GM23338 (cell line): ENCODE measurements around the gene VIPAS39. TPM values are rescaled to one million over a fixed set of nuclear protein-coding genes. Genes with fewer than 3 reads are reported as not detected.

Experiments
- ATAC-seq: fragments of 200-7000 bp; cut with Tn5 transposase; 3 replicates; pipeline ENCODE4 v1.9.1; 2020
- DNase-seq: peaks from one replicate; pipeline ENCODE4 v3.0.0-alpha.2; 2015; ENCODE audit warnings: low spot score
- H2AFZ ChIP-seq: fragments of 200-600 bp; sonication (generic); 2 replicates; pipeline ENCODE4 v1.8.0; 2016; ENCODE audit warnings: antibody characterized with exemption, mild to moderate bottlenecking, moderate library complexity
- H3F3A ChIP-seq: fragments of 200-600 bp; sonication (generic); replicated peaks from 2 replicates; pipeline ENCODE4 v1.8.0; 2017; ENCODE audit warnings: antibody characterized with exemption, mixed run types, low read depth
- H3K27ac ChIP-seq: fragments of 200-600 bp; sonication (generic); 2 replicates; pipeline ENCODE4 v1.6.1; 2016; ENCODE audit warnings: low read depth
- H3K27me3 ChIP-seq: fragments of 200-600 bp; sonication (generic); 2 replicates; pipeline ENCODE4 v1.8.0; 2016; ENCODE audit warnings: mild to moderate bottlenecking, mixed run types, moderate library complexity; ENCODE audit not compliant: insufficient read depth
- H3K36me3 ChIP-seq: fragments of 200-600 bp; sonication (generic); 2 replicates; pipeline ENCODE4 v1.8.0; 2016; ENCODE audit warnings: mild to moderate bottlenecking; ENCODE audit not compliant: insufficient read depth
- H3K4me1 ChIP-seq: fragments of 200-600 bp; sonication (generic); 2 replicates; pipeline ENCODE4 v1.8.0; 2016; ENCODE audit warnings: mild to moderate bottlenecking, moderate library complexity; ENCODE audit not compliant: insufficient read depth
- H3K4me2 ChIP-seq: fragments of 200-600 bp; sonication (generic); 2 replicates; pipeline ENCODE4 v1.7.1; 2017; ENCODE audit warnings: mixed run types
- H3K4me3 ChIP-seq: fragments of 200-600 bp; sonication (generic); 2 replicates; pipeline ENCODE4 v1.6.1; 2016; ENCODE audit warnings: mixed run types
- H3K79me2 ChIP-seq: fragments of 200-600 bp; sonication (generic); replicated peaks from 2 replicates; pipeline ENCODE4 v1.8.0; 2017; ENCODE audit warnings: mild to moderate bottlenecking; ENCODE audit not compliant: insufficient read depth
- H3K9me2 ChIP-seq: fragments of 200-600 bp; sonication (generic); 2 replicates; pipeline ENCODE4 v1.8.0; 2017; ENCODE audit not compliant: insufficient read depth
- H4K20me1 ChIP-seq: fragments of 200-600 bp; sonication (generic); replicated peaks from 2 replicates; pipeline ENCODE4 v1.8.0; 2017; ENCODE audit warnings: mild to moderate bottlenecking; ENCODE audit not compliant: insufficient read depth
- H3K27ac Mint-ChIP-seq: 2 replicates; pipeline ENCODE4 v1.8.0; 2020; ENCODE audit warnings: inconsistent platforms, mild to moderate bottlenecking, moderate library complexity, mixed read lengths
- H3K27me3 Mint-ChIP-seq: 3 replicates; pipeline ENCODE4 v1.8.0; 2022; ENCODE audit warnings: low read depth, mild to moderate bottlenecking, moderate library complexity, mixed read lengths, inconsistent platforms; ENCODE audit not compliant: insufficient read depth, poor library complexity
- H3K36me3 Mint-ChIP-seq: 3 replicates; pipeline ENCODE4 v1.8.0; 2021; ENCODE audit warnings: low read depth, mild to moderate bottlenecking, inconsistent platforms, moderate library complexity, mixed read lengths
- H3K4me1 Mint-ChIP-seq: 3 replicates; pipeline ENCODE4 v1.8.0; 2020; ENCODE audit warnings: mild to moderate bottlenecking, inconsistent platforms, mixed read lengths
- H3K4me3 Mint-ChIP-seq: 3 replicates; pipeline ENCODE4 v1.8.0; 2021; ENCODE audit warnings: moderate library complexity, mild to moderate bottlenecking, inconsistent platforms, mixed read lengths
- H3K9me3 Mint-ChIP-seq: 3 replicates; pipeline ENCODE4 v1.8.0; 2020; ENCODE audit warnings: moderate library complexity, mild to moderate bottlenecking, inconsistent platforms, mixed read lengths
- CREB1 ChIP-seq: fragments of 250-450 bp; sonication (Bioruptor Pico); IDR thresholded peaks from 2 replicates; pipeline ENCODE4 v1.5.0; 2020; ENCODE audit warnings: low read depth, mild to moderate bottlenecking, moderate library complexity
- CTCF ChIP-seq, 2 experiments: fragments of 200-600 bp in 1 of 2; sonication (generic) in 1 of 2; conservative IDR thresholded peaks; 2 replicates each; pipeline versions ENCODE4 v1.5.1 to v1.6.1; 2016 to 2017; ENCODE audit warnings: antibody characterized with exemption in 2 of 2, low read depth in 2 of 2, mild to moderate bottlenecking in 2 of 2, moderate library complexity in 1 of 2
- EZH2 ChIP-seq: fragments of 200-600 bp; sonication (generic); IDR thresholded peaks from one replicate; pipeline ENCODE4 v1.8.0; 2017; ENCODE audit warnings: antibody characterized with exemption, mild to moderate bottlenecking, low read depth; ENCODE audit not compliant: unreplicated experiment
- EZH2phosphoT487 ChIP-seq: fragments of 200-600 bp; sonication (generic); IDR thresholded peaks from one replicate; pipeline ENCODE4 v1.8.1; 2018; ENCODE audit warnings: antibody characterized with exemption; ENCODE audit not compliant: unreplicated experiment
- JUNB ChIP-seq: IDR thresholded peaks from one replicate; pipeline ENCODE4 v1.6.1; 2016; ENCODE audit warnings: antibody characterized with exemption; ENCODE audit not compliant: unreplicated experiment
- NANOG ChIP-seq: IDR thresholded peaks from 2 replicates; pipeline ENCODE4 v1.6.1; 2016; ENCODE audit warnings: antibody characterized with exemption, borderline replicate concordance
- POLR2AphosphoS5 ChIP-seq: IDR thresholded peaks from 2 replicates; pipeline ENCODE4 v1.6.1; 2016; ENCODE audit warnings: antibody characterized with exemption, low read depth
- STAT1 ChIP-seq: IDR thresholded peaks from one replicate; pipeline ENCODE4 v1.6.1; 2016; ENCODE audit warnings: antibody characterized with exemption; ENCODE audit not compliant: unreplicated experiment
- ZNF114 ChIP-seq: fragments of 250-450 bp; sonication (Bioruptor Pico); IDR thresholded peaks from 2 replicates; pipeline ENCODE4 v1.5.0; 2020; ENCODE audit warnings: mild to moderate bottlenecking, moderate library complexity
- ZNF331 ChIP-seq: fragments of 250-450 bp; sonication (Bioruptor Pico); IDR thresholded peaks from 2 replicates; pipeline ENCODE4 v1.5.0; 2020; ENCODE audit warnings: low read depth, mild to moderate bottlenecking, moderate library complexity
- polyA plus RNA-seq: library from polyadenylated mRNA; unstranded; fragments of >200 nt; fragmentation: Nextera tagmentation; extraction: Ambion mirVana; gene quantifications from 2 replicates; pipeline ENCODE4 v1.2.1, GENCODE V29; 2016
- total RNA-seq: library from RNA; depleted of rRNA; stranded (reverse); fragments of >200 nt; shearing (Covaris generic); gene quantifications from 2 replicates; pipeline ENCODE4 v1.2.3, GENCODE V29; 2014
- TF ChIP-seq, protein P1 (sequence below): fragments of 250-450 bp; sonication (Bioruptor Pico); IDR thresholded peaks from 2 replicates; pipeline ENCODE4 v1.5.0; 2020; ENCODE audit warnings: mild to moderate bottlenecking, moderate library complexity
- TF ChIP-seq, protein P2 (sequence below): IDR thresholded peaks from one replicate; pipeline ENCODE4 v1.6.1; 2018; ENCODE audit warnings: antibody characterized with exemption; ENCODE audit not compliant: unreplicated experiment
- TF ChIP-seq, protein P3 (sequence below): IDR thresholded peaks from 2 replicates; pipeline ENCODE4 v1.6.1; 2016; ENCODE audit warnings: antibody characterized with exemption

VIPAS39 gene
- total and polyA plus RNA-seq, 2 experiments from 2014 or later = 9.4 to 21.8 TPM

DNA sequence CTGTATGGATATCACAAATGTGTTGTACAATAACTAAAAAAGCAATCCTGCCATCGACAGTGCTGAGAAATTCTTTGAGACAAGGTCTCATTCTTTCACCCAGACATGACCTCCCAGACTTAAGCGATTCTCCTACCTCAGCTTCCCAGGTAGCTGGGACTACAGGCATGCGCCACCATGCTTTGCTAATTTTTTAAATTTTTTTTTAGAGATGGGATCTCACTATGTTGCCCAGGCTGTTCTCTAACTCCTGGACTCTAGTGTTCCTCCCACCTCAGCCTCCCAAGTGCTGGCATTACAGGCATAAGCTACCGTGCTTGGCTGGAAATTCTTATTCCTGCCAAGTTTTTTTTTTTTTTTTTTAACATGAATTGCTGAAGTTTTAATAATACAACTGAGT lies 17.5 kb downstream of the VIPAS39 start:
- Histone ChIP-seq H3K4me2 (no peak overlapping the region), H4K20me1 (peaks cover 3% of the 10 kb centered on the region; the same call in 1 of the 2 replicates), H3K36me3 (peaks cover 6% of the 10 kb centered on the region), H2AFZ (no peak overlapping the region), H3F3A (no peaks in the 10 kb centered on the region), H3K4me3 (no peak overlapping the region), H3K79me2 (no peaks in the 10 kb centered on the region), H3K4me1 (no peaks in the 10 kb centered on the region), H3K27me3 (no peaks in the 10 kb centered on the region), H3K9me2 (no peaks in the 10 kb centered on the region), H3K27ac (no peak overlapping the region)
- Mint-ChIP-seq H3K4me1 (no peaks in the 10 kb centered on the region), H3K27me3 (no peaks in the 10 kb centered on the region), H3K36me3 (peaks cover 34% of the 10 kb centered on the region), H3K9me3 (no peaks in the 10 kb centered on the region), H3K4me3 (no peak overlapping the region), H3K27ac (no peak overlapping the region)
- no peak for DNase-seq
- TF ChIP-seq, protein P1, sequence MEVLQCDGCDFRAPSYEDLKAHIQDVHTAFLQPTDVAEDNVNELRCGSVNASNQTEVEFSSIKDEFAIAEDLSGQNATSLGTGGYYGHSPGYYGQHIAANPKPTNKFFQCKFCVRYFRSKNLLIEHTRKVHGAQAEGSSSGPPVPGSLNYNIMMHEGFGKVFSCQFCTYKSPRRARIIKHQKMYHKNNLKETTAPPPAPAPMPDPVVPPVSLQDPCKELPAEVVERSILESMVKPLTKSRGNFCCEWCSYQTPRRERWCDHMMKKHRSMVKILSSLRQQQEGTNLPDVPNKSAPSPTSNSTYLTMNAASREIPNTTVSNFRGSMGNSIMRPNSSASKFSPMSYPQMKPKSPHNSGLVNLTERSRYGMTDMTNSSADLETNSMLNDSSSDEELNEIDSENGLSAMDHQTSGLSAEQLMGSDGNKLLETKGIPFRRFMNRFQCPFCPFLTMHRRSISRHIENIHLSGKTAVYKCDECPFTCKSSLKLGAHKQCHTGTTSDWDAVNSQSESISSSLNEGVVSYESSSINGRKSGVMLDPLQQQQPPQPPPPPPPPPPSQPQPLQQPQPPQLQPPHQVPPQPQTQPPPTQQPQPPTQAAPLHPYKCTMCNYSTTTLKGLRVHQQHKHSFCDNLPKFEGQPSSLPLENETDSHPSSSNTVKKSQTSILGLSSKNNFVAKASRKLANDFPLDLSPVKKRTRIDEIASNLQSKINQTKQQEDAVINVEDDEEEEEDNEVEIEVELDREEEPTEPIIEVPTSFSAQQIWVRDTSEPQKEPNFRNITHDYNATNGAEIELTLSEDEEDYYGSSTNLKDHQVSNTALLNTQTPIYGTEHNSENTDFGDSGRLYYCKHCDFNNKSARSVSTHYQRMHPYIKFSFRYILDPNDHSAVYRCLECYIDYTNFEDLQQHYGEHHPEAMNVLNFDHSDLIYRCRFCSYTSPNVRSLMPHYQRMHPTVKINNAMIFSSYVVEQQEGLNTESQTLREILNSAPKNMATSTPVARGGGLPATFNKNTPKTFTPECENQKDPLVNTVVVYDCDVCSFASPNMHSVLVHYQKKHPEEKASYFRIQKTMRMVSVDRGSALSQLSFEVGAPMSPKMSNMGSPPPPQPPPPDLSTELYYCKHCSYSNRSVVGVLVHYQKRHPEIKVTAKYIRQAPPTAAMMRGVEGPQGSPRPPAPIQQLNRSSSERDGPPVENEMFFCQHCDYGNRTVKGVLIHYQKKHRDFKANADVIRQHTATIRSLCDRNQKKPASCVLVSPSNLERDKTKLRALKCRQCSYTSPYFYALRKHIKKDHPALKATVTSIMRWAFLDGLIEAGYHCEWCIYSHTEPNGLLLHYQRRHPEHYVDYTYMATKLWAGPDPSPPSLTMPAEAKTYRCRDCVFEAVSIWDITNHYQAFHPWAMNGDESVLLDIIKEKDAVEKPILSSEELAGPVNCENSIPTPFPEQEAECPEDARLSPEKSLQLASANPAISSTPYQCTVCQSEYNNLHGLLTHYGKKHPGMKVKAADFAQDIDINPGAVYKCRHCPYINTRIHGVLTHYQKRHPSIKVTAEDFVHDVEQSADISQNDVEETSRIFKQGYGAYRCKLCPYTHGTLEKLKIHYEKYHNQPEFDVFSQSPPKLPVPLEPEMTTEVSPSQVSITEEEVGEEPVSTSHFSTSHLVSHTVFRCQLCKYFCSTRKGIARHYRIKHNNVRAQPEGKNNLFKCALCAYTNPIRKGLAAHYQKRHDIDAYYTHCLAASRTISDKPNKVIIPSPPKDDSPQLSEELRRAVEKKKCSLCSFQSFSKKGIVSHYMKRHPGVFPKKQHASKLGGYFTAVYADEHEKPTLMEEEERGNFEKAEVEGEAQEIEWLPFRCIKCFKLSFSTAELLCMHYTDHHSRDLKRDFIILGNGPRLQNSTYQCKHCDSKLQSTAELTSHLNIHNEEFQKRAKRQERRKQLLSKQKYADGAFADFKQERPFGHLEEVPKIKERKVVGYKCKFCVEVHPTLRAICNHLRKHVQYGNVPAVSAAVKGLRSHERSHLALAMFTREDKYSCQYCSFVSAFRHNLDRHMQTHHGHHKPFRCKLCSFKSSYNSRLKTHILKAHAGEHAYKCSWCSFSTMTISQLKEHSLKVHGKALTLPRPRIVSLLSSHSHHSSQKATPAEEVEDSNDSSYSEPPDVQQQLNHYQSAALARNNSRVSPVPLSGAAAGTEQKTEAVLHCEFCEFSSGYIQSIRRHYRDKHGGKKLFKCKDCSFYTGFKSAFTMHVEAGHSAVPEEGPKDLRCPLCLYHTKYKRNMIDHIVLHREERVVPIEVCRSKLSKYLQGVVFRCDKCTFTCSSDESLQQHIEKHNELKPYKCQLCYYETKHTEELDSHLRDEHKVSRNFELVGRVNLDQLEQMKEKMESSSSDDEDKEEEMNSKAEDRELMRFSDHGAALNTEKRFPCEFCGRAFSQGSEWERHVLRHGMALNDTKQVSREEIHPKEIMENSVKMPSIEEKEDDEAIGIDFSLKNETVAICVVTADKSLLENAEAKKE (CRISPR knock-in tag) = no peak
- no peak for TF ChIP-seq CTCF (conservative IDR thresholded peaks at IDR 0.05; ENCODE audit: low read depth in 2 of 2)
- TF ChIP-seq ZNF114 (CRISPR knock-in tag) = no peak
- no peak for TF ChIP-seq POLR2AphosphoS5
- TF ChIP-seq STAT1 = no peak
- no peak for TF ChIP-seq CREB1 (CRISPR knock-in tag)
- no peak for TF ChIP-seq NANOG
- TF ChIP-seq, protein P2, sequence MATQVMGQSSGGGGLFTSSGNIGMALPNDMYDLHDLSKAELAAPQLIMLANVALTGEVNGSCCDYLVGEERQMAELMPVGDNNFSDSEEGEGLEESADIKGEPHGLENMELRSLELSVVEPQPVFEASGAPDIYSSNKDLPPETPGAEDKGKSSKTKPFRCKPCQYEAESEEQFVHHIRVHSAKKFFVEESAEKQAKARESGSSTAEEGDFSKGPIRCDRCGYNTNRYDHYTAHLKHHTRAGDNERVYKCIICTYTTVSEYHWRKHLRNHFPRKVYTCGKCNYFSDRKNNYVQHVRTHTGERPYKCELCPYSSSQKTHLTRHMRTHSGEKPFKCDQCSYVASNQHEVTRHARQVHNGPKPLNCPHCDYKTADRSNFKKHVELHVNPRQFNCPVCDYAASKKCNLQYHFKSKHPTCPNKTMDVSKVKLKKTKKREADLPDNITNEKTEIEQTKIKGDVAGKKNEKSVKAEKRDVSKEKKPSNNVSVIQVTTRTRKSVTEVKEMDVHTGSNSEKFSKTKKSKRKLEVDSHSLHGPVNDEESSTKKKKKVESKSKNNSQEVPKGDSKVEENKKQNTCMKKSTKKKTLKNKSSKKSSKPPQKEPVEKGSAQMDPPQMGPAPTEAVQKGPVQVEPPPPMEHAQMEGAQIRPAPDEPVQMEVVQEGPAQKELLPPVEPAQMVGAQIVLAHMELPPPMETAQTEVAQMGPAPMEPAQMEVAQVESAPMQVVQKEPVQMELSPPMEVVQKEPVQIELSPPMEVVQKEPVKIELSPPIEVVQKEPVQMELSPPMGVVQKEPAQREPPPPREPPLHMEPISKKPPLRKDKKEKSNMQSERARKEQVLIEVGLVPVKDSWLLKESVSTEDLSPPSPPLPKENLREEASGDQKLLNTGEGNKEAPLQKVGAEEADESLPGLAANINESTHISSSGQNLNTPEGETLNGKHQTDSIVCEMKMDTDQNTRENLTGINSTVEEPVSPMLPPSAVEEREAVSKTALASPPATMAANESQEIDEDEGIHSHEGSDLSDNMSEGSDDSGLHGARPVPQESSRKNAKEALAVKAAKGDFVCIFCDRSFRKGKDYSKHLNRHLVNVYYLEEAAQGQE = no peak
- no peak for TF ChIP-seq JUNB
- TF ChIP-seq EZH2 = no peak
- no peak for TF ChIP-seq EZH2phosphoT487
- TF ChIP-seq, protein P3, sequence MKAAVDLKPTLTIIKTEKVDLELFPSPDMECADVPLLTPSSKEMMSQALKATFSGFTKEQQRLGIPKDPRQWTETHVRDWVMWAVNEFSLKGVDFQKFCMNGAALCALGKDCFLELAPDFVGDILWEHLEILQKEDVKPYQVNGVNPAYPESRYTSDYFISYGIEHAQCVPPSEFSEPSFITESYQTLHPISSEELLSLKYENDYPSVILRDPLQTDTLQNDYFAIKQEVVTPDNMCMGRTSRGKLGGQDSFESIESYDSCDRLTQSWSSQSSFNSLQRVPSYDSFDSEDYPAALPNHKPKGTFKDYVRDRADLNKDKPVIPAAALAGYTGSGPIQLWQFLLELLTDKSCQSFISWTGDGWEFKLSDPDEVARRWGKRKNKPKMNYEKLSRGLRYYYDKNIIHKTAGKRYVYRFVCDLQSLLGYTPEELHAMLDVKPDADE = no peak
- no peak for TF ChIP-seq ZNF331 (CRISPR knock-in tag)
- ATAC-seq = no peak
